Measurements from ENCODE around the gene GATA6. TPM values are rescaled to one million over a fixed set of nuclear protein-coding genes. Genes with fewer than 3 reads are reported as not detected.

GATA6 gene
- polyA plus RNA-seq, 3 donors: 0.04 TPM; not detected in 2

- Histone ChIP-seq H3K9ac (ENCODE audit: insufficient read depth, low read length, poor library complexity, severe bottlenecking) (no peak overlapping the region), H3K27ac (ENCODE audit: low read depth in 1 of 2, low read length in 2 of 2) (no peak overlapping the region), H3K27me3 (ENCODE audit: control insufficient read depth in 2 of 2, insufficient read depth in 2 of 2, low read length in 2 of 2) (no peaks in the 10 kb centered on the region), H4K20me1 (ENCODE audit: insufficient read depth, low read length) (no peaks in the 10 kb centered on the region), H3K4me1 (ENCODE audit: control insufficient read depth in 1 of 2, insufficient read depth in 2 of 2, low read length in 2 of 2) (no peaks in the 10 kb centered on the region), H3K4me2 (replicated peaks; ENCODE audit: extremely low read depth, low read length, poor library complexity, severe bottlenecking) (no peak overlapping the region), H3K9me3 (replicated peaks in 1 of 2; ENCODE audit: control insufficient read depth in 1 of 2, insufficient read depth in 1 of 2, low read length in 2 of 2) (no peaks in the 10 kb centered on the region), H2AFZ (ENCODE audit: insufficient read depth, low read depth, low read length, poor library complexity, severe bottlenecking) (no peak overlapping the region), H3K36me3 (replicated peaks in 1 of 2; ENCODE audit: control insufficient read depth in 1 of 2, insufficient read depth in 2 of 2, low read length in 2 of 2) (no peaks in the 10 kb centered on the region), H3K4me3 (replicated peaks in 1 of 3; ENCODE audit: low read depth in 2 of 3, low read length in 3 of 3) (no peak overlapping the region), H3K79me2 (ENCODE audit: insufficient read depth, low read length) (no peaks in the 10 kb centered on the region)
- no peaks in the 10 kb centered on the region for H3K4me1 Mint-ChIP-seq
- peaks cover 0 to 10% (median 2%) of the 10 kb centered on the region in 7 donors for H3K9me3 Mint-ChIP-seq
- H3K27ac Mint-ChIP-seq: no peak overlapping the region
- H3K36me3 Mint-ChIP-seq: no peaks in the 10 kb centered on the region
- peaks cover 0 to 4% (median 0%) of the 10 kb centered on the region in 3 donors for H3K27me3 Mint-ChIP-seq (ENCODE audit: low read depth in 3 of 3)
- intact Hi-C loops (cut with micrococcal nuclease): no loop called here
- WGBS (ENCODE audit: insufficient coverage): 88% methylated on average over 4 of the region's 8 CpGs
- TF ChIP-seq, protein P1, sequence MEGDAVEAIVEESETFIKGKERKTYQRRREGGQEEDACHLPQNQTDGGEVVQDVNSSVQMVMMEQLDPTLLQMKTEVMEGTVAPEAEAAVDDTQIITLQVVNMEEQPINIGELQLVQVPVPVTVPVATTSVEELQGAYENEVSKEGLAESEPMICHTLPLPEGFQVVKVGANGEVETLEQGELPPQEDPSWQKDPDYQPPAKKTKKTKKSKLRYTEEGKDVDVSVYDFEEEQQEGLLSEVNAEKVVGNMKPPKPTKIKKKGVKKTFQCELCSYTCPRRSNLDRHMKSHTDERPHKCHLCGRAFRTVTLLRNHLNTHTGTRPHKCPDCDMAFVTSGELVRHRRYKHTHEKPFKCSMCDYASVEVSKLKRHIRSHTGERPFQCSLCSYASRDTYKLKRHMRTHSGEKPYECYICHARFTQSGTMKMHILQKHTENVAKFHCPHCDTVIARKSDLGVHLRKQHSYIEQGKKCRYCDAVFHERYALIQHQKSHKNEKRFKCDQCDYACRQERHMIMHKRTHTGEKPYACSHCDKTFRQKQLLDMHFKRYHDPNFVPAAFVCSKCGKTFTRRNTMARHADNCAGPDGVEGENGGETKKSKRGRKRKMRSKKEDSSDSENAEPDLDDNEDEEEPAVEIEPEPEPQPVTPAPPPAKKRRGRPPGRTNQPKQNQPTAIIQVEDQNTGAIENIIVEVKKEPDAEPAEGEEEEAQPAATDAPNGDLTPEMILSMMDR (IDR thresholded peaks at IDR 0.05): no peak
- DNase-seq: no peak
- H3K4me3 Mint-ChIP-seq: no peak overlapping the region
Observed at GRCh38 chr18:22233266-22233665, 63.9 kb downstream of the GATA6 start.

DNA sequence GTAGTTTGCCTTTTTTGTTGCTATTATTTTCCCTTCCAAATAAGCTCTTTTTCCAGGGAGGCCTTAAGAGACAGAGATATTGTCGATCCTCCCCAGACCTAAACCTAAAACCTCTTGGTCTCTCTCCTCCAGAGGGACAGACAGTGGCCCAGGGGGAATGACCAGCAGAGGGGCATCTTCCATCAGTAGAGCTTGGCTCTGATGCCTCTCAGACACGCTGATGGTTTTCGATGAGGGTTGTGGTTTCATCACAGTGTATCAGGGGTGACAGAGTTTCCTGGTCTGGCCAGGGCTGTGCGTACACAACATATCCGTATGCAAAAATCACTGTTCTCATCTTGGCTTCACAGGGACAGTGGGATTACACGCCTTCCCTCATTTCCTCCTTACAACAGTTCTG, 68.6 kb downstream of the GATA6 start:
- H3K4me2 ChIP-seq (replicated peaks; ENCODE audit: extremely low read depth, low read length, poor library complexity, severe bottlenecking): no peak overlapping the region
- Mint-ChIP-seq H3K4me3 (no peak overlapping the region), H3K27me3 (ENCODE audit: low read depth in 3 of 3) (peaks cover 0 to 9% (median 4%) of the 10 kb centered on the region in 3 donors), H3K4me1 (no peaks in the 10 kb centered on the region), H3K9me3 (peaks cover 0 to 11% (median 2%) of the 10 kb centered on the region in 7 donors), H3K27ac (no peak overlapping the region), H3K36me3 (no peaks in the 10 kb centered on the region)
- DNase-seq: no peak
- H3K9me3 ChIP-seq (replicated peaks in 1 of 2; ENCODE audit: control insufficient read depth in 1 of 2, insufficient read depth in 1 of 2, low read length in 2 of 2): no peaks in the 10 kb centered on the region
- H3K4me3 ChIP-seq (replicated peaks in 1 of 3; ENCODE audit: low read depth in 2 of 3, low read length in 3 of 3): no peak overlapping the region
- no peaks in the 10 kb centered on the region for H4K20me1 ChIP-seq (ENCODE audit: insufficient read depth, low read length)
- H3K36me3 ChIP-seq (replicated peaks in 1 of 2; ENCODE audit: control insufficient read depth in 1 of 2, insufficient read depth in 2 of 2, low read length in 2 of 2): no peaks in the 10 kb centered on the region
- TF ChIP-seq, protein P1 (IDR thresholded peaks at IDR 0.05): no peak
- no peak overlapping the region for H3K9ac ChIP-seq (ENCODE audit: insufficient read depth, low read length, poor library complexity, severe bottlenecking)
- no peak overlapping the region for H2AFZ ChIP-seq (ENCODE audit: insufficient read depth, low read depth, low read length, poor library complexity, severe bottlenecking)
- H3K79me2 ChIP-seq (ENCODE audit: insufficient read depth, low read length): no peaks in the 10 kb centered on the region
- H3K27me3 ChIP-seq (ENCODE audit: control insufficient read depth in 2 of 2, insufficient read depth in 2 of 2, low read length in 2 of 2): no peaks in the 10 kb centered on the region
- WGBS (ENCODE audit: insufficient coverage): no CpG with 5 or more reads among the region's 6 CpGs
- no peak overlapping the region for H3K27ac ChIP-seq (ENCODE audit: low read depth in 1 of 2, low read length in 2 of 2)
- intact Hi-C loops (cut with micrococcal nuclease): no loop called here
- H3K4me1 ChIP-seq (ENCODE audit: control insufficient read depth in 1 of 2, insufficient read depth in 2 of 2, low read length in 2 of 2): no peaks in the 10 kb centered on the region

Data from CD14-positive monocyte (primary cell).